SK-N-SH (cell line): ENCODE results near the gene KRT85.

Experiments
- CTCF ChIP-seq: fragments of 200-600 bp; sonication (generic); IDR thresholded peaks from 2 replicates; pipeline ENCODE4 v1.6.1; 2017; ENCODE audit warnings: antibody characterized with exemption, mild to moderate bottlenecking, moderate library complexity
- FOSL2 ChIP-seq: IDR thresholded peaks from 2 replicates; pipeline ENCODE4 v1.4.0; 2012; ENCODE audit warnings: low read depth, mild to moderate bottlenecking, moderate library complexity, borderline replicate concordance
- MXI1 ChIP-seq: IDR thresholded peaks from 2 replicates; pipeline ENCODE4 v1.6.1; 2012; ENCODE audit warnings: mild to moderate bottlenecking, low read depth, low read length, improper control_type of control experiment
- POLR2AphosphoS5 ChIP-seq: IDR thresholded peaks from 2 replicates; pipeline ENCODE4 v1.6.1; 2012; ENCODE audit warnings: low read depth, low read length
- RAD21 ChIP-seq: IDR thresholded peaks from 2 replicates; pipeline ENCODE4 v1.6.1; 2012; ENCODE audit warnings: mild to moderate bottlenecking, low read length
- TAF1 ChIP-seq: IDR thresholded peaks from 2 replicates; pipeline ENCODE4 v1.6.1; 2012; ENCODE audit warnings: low read depth, mild to moderate bottlenecking, low read length, moderate library complexity, borderline replicate concordance

GRCh38 chr12:52362118-52362726 is 5.1 kb downstream of the KRT85 start:
- TF ChIP-seq CTCF, result peak; percentile 43; the same call in 1 of the 2 replicates
- TF ChIP-seq MXI1, result no peak
- TF ChIP-seq POLR2AphosphoS5, result no peak
- TF ChIP-seq FOSL2, result no peak
- TF ChIP-seq TAF1, result no peak
- TF ChIP-seq RAD21, result no peak
